ENCODE results near the gene GABRG3.

The GABRG3 gene

DNA sequence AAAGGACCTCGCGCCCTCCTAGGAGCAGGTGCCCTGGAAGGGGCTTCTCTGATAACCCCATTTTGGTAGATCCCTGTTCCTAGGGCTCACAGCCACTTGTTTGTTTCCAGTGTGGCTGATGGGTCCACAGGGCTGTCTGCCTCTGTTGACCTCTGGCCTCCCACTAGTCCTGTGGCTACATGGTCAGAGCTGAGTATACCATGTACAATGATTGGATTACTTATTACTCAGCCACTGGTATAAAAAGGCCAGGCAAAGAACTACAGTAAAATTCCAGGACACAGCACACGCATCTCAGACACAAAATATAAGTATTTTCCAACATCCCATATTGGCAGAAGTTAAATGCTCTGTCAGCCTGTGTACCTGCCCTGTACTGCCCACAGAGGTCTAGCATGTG lies 277.3 kb downstream of the GABRG3 start:
- H3K27ac ChIP-seq (replicated peaks): no peak overlapping the region
- no peak overlapping the region for H3K4me3 ChIP-seq (replicated peaks; ENCODE audit: insufficient read depth, low read length)
- H3K27me3 ChIP-seq (ENCODE audit: insufficient read depth, poor library complexity, severe bottlenecking): no peaks in the 10 kb centered on the region
- TF ChIP-seq POLR2AphosphoS5 (IDR thresholded peaks at IDR 0.05; ENCODE audit: low read depth) (no peak), GABPA (IDR thresholded peaks at IDR 0.05; ENCODE audit: low read depth) (no peak), SPI1 (IDR thresholded peaks at IDR 0.05; ENCODE audit: borderline replicate concordance, low read depth) (no peak)
- TF ChIP-seq, protein P1, sequence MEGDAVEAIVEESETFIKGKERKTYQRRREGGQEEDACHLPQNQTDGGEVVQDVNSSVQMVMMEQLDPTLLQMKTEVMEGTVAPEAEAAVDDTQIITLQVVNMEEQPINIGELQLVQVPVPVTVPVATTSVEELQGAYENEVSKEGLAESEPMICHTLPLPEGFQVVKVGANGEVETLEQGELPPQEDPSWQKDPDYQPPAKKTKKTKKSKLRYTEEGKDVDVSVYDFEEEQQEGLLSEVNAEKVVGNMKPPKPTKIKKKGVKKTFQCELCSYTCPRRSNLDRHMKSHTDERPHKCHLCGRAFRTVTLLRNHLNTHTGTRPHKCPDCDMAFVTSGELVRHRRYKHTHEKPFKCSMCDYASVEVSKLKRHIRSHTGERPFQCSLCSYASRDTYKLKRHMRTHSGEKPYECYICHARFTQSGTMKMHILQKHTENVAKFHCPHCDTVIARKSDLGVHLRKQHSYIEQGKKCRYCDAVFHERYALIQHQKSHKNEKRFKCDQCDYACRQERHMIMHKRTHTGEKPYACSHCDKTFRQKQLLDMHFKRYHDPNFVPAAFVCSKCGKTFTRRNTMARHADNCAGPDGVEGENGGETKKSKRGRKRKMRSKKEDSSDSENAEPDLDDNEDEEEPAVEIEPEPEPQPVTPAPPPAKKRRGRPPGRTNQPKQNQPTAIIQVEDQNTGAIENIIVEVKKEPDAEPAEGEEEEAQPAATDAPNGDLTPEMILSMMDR (IDR thresholded peaks at IDR 0.05; ENCODE audit: insufficient read depth, low read length): no peak
- TF ChIP-seq, protein P2, sequence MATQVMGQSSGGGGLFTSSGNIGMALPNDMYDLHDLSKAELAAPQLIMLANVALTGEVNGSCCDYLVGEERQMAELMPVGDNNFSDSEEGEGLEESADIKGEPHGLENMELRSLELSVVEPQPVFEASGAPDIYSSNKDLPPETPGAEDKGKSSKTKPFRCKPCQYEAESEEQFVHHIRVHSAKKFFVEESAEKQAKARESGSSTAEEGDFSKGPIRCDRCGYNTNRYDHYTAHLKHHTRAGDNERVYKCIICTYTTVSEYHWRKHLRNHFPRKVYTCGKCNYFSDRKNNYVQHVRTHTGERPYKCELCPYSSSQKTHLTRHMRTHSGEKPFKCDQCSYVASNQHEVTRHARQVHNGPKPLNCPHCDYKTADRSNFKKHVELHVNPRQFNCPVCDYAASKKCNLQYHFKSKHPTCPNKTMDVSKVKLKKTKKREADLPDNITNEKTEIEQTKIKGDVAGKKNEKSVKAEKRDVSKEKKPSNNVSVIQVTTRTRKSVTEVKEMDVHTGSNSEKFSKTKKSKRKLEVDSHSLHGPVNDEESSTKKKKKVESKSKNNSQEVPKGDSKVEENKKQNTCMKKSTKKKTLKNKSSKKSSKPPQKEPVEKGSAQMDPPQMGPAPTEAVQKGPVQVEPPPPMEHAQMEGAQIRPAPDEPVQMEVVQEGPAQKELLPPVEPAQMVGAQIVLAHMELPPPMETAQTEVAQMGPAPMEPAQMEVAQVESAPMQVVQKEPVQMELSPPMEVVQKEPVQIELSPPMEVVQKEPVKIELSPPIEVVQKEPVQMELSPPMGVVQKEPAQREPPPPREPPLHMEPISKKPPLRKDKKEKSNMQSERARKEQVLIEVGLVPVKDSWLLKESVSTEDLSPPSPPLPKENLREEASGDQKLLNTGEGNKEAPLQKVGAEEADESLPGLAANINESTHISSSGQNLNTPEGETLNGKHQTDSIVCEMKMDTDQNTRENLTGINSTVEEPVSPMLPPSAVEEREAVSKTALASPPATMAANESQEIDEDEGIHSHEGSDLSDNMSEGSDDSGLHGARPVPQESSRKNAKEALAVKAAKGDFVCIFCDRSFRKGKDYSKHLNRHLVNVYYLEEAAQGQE (IDR thresholded peaks at IDR 0.05; ENCODE audit: insufficient replicate concordance, low read depth): no peak
- no peak for DNase-seq (ENCODE audit: low read depth in 1 of 2, low spot score in 1 of 2)

DNA sequence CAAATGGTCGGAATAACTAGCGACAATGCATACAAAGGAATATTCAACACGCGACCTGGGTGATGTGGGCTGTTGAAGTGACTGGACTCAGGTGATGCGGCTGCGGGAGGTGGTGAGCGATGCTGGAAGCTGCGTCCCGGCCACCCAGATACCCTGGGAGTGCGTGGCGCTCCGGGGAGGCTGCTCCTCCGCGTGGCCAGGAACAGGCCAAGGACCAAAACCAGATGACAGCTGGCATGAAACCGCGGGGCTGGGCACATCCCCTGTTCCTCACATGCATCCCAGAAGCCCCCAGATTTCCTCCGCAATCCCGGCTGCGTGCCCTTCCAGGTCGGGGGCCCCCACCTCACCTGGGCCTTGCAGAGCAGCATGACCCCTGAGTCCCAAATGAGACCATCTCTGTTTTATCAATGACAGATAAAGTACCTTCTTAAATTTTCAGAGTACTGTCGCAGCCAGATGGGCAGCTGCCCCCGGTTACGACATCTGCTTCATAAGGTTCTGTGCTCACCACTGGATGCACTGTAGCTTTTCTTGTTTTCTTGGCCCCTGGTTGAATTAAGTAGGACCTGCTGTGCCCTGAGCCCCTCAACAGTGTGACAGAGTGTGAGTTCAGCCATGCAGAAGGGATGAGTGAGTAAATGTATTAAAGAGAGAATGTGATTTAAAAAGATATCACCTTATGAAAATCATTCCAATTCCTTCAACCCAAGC lies 278.2 kb downstream of the GABRG3 start:
- no peak for DNase-seq (ENCODE audit: low read depth in 1 of 2, low spot score in 1 of 2)
- H3K27me3 ChIP-seq (ENCODE audit: insufficient read depth, poor library complexity, severe bottlenecking): no peaks in the 10 kb centered on the region
- H3K4me3 ChIP-seq (replicated peaks; ENCODE audit: insufficient read depth, low read length): no peak overlapping the region

DNA sequence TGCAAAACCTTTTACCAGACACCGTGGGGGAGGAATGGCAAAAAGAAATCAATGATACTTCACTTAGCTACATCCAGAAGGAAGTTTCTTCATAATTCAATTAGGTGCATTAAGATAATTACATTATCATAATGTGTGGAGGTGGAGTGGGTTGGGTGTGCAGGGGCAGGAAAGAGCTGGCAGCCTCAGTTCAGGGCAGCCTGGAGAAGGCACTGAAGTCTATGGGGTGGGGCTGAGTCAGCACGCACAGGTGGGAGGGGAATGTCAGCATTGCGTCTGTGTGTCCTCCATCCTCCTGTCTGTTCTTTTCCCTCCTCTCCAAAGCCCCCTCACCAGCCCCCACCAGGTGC lies 278.8 kb downstream of the GABRG3 start:
- TF ChIP-seq POLR2AphosphoS5 (IDR thresholded peaks at IDR 0.05; ENCODE audit: low read depth) (no peak), SPI1 (IDR thresholded peaks at IDR 0.05; ENCODE audit: borderline replicate concordance, low read depth) (no peak), GABPA (IDR thresholded peaks at IDR 0.05; ENCODE audit: low read depth) (no peak)
- TF ChIP-seq, protein P2 (IDR thresholded peaks at IDR 0.05; ENCODE audit: insufficient replicate concordance, low read depth): no peak
- TF ChIP-seq, protein P1 (IDR thresholded peaks at IDR 0.05; ENCODE audit: insufficient read depth, low read length): no peak
- H3K4me3 ChIP-seq (replicated peaks; ENCODE audit: insufficient read depth, low read length): no peak overlapping the region
- no peak for DNase-seq (ENCODE audit: low read depth in 1 of 2, low spot score in 1 of 2)
- H3K27ac ChIP-seq (replicated peaks): no peak overlapping the region
- H3K27me3 ChIP-seq (ENCODE audit: insufficient read depth, poor library complexity, severe bottlenecking): no peaks in the 10 kb centered on the region

More for the DNA sequence above, 278.2 kb downstream of the GABRG3 start:
- TF ChIP-seq, protein P2 (IDR thresholded peaks at IDR 0.05; ENCODE audit: insufficient replicate concordance, low read depth): no peak
- no peak for TF ChIP-seq SPI1 (IDR thresholded peaks at IDR 0.05; ENCODE audit: borderline replicate concordance, low read depth)
- TF ChIP-seq, protein P1 (IDR thresholded peaks at IDR 0.05; ENCODE audit: insufficient read depth, low read length): no peak
- TF ChIP-seq POLR2AphosphoS5 (IDR thresholded peaks at IDR 0.05; ENCODE audit: low read depth): no peak
- TF ChIP-seq GABPA (IDR thresholded peaks at IDR 0.05; ENCODE audit: low read depth): no peak
- H3K27ac ChIP-seq (replicated peaks): no peak overlapping the region

Data from HL-60 (cell line).